Central memory CD8-positive, alpha-beta T cell (primary cell): Measurements from ENCODE around the gene GRPEL1.

Experiments
- ATAC-seq: fragments of 150-1000 bp; cut with Tn5 transposase; replicated peaks from 2 replicates; pipeline ENCODE4 v1.10.0; 2022; ENCODE audit warnings: mild to moderate bottlenecking, moderate FRiP score, moderate number of reproducible peaks; ENCODE audit not compliant: poor library complexity, severe bottlenecking; ENCODE audit errors: extremely low read depth
- DNase-seq, 2 donors: peaks; one replicate each; pipeline ENCODE4 v3.0.0; 2021; ENCODE audit warnings: low spot score in 2 of 2
- H3K27ac Mint-ChIP-seq: one replicate; pipeline ENCODE4 v1.8.0; 2022; ENCODE audit warnings: low read depth, mild to moderate bottlenecking, moderate library complexity, mixed read lengths
- H3K27me3 Mint-ChIP-seq: one replicate; pipeline ENCODE4 v1.8.0; 2022; ENCODE audit warnings: mixed read lengths
- H3K36me3 Mint-ChIP-seq: one replicate; pipeline ENCODE4 v1.8.0; 2022; ENCODE audit warnings: mild to moderate bottlenecking, moderate library complexity, mixed read lengths; ENCODE audit not compliant: insufficient read depth
- H3K4me1 Mint-ChIP-seq: one replicate; pipeline ENCODE4 v1.8.0; 2022; ENCODE audit warnings: mixed read lengths
- H3K4me3 Mint-ChIP-seq: one replicate; pipeline ENCODE4 v1.8.0; 2022; ENCODE audit warnings: mild to moderate bottlenecking, moderate library complexity, mixed read lengths
- H3K9me3 Mint-ChIP-seq: one replicate; pipeline ENCODE4 v1.8.0; 2022; ENCODE audit warnings: mixed read lengths

GRPEL1 gene

GRCh38 chr4:7068279-7068842 lies 497 bp upstream of the GRPEL1 start:
- no peak for ATAC-seq
- H3K9me3 Mint-ChIP-seq, result no peaks in the 10 kb centered on the region
- H3K27ac Mint-ChIP-seq, result peak overlapping the region; percentile 89
- peak overlapping the region; percentile 85 for H3K4me3 Mint-ChIP-seq
- H3K27me3 Mint-ChIP-seq, result no peaks in the 10 kb centered on the region
- peaks cover 40% of the 10 kb centered on the region for H3K4me1 Mint-ChIP-seq
- DNase-seq, result no peak
- peaks cover 26% of the 10 kb centered on the region for H3K36me3 Mint-ChIP-seq

- Mint-ChIP-seq H3K36me3 (peaks cover 35% of the 10 kb centered on the region), H3K4me3 (peak overlapping the region; percentile 85), H3K27me3 (no peaks in the 10 kb centered on the region), H3K4me1 (peaks cover 40% of the 10 kb centered on the region), H3K9me3 (no peaks in the 10 kb centered on the region), H3K27ac (peak overlapping the region; percentile 89)
- DNase-seq (no peak), ATAC-seq (no peak)
Measured at GRCh38 chr4:7067126-7067451, 775 bp downstream of the GRPEL1 start.

DNA sequence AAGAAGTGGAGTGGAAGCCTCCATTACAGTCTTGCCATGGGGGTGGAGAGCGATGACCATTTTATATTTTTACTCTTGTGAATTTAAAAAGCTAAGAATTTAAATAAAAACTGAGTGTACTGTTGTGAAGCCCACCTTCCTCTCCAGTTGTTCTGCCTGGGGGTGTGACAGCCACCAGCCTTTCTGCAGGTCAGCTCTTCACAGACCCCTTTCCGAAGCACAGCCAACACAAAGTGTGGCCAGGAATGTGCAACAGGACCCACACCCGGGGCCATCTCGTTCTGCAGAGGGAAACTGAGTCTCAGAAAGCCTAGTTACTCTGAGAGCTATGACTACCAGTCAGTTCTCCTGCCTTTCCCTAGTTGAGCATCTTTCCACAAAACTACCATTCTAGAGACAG lies 1.4 kb downstream of the GRPEL1 start:
- no peak for ATAC-seq
- H3K4me1 Mint-ChIP-seq, result peaks cover 40% of the 10 kb centered on the region
- H3K27ac Mint-ChIP-seq, result no peak overlapping the region
- H3K27me3 Mint-ChIP-seq, result no peaks in the 10 kb centered on the region
- peaks cover 40% of the 10 kb centered on the region for H3K36me3 Mint-ChIP-seq
- H3K9me3 Mint-ChIP-seq, result no peaks in the 10 kb centered on the region
- no peak for DNase-seq
- peak overlapping the region; percentile 85 for H3K4me3 Mint-ChIP-seq

- H3K27ac Mint-ChIP-seq, result no peak overlapping the region
- no peak for ATAC-seq
- no peak for DNase-seq
- H3K4me1 Mint-ChIP-seq, result peaks cover 39% of the 10 kb centered on the region
- H3K9me3 Mint-ChIP-seq, result no peaks in the 10 kb centered on the region
- H3K4me3 Mint-ChIP-seq, result peak overlapping the region; percentile 85
- no peaks in the 10 kb centered on the region for H3K27me3 Mint-ChIP-seq
- peaks cover 45% of the 10 kb centered on the region for H3K36me3 Mint-ChIP-seq
Measured at GRCh38 chr4:7066006-7066405, 1.9 kb downstream of the GRPEL1 start.

GRCh38 chr4:7063362-7063761 lies 4.5 kb downstream of the GRPEL1 start:
- peaks cover 29% of the 10 kb centered on the region for H3K4me1 Mint-ChIP-seq
- no peak overlapping the region for H3K27ac Mint-ChIP-seq
- ATAC-seq (no peak), DNase-seq (no peak)
- H3K4me3 Mint-ChIP-seq, result no peak overlapping the region
- no peaks in the 10 kb centered on the region for H3K27me3 Mint-ChIP-seq
- H3K36me3 Mint-ChIP-seq, result peaks cover 64% of the 10 kb centered on the region
- H3K9me3 Mint-ChIP-seq, result no peaks in the 10 kb centered on the region

GRCh38 chr4:7062816-7063215 lies 5.0 kb downstream of the GRPEL1 start:
- ATAC-seq, result no peak
- peaks cover 23% of the 10 kb centered on the region for H3K4me1 Mint-ChIP-seq
- no peak overlapping the region for H3K4me3 Mint-ChIP-seq
- DNase-seq, result no peak
- no peaks in the 10 kb centered on the region for H3K9me3 Mint-ChIP-seq
- no peak overlapping the region for H3K27ac Mint-ChIP-seq
- peaks cover 63% of the 10 kb centered on the region for H3K36me3 Mint-ChIP-seq
- no peaks in the 10 kb centered on the region for H3K27me3 Mint-ChIP-seq

DNA sequence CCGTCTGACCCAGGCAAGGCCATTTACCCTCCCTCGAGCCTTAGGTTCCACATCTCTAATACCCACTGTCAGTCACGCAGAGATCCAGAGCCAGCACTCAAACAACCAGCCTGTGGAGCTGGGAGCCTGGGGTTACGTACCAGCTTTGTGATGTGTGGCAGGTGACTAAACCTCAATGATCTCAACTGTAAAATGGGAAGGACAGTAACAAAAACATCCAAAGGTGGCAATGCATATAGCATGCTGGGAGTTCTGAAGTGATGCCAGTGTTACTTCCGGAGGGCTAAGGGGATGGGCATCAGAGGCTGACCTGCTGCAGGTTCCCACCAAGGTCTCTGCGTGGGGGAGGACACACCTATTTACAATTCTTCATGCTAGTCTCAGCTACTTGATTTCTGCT lies 6.0 kb downstream of the GRPEL1 start:
- ATAC-seq (no peak), DNase-seq (no peak)
- H3K4me3 Mint-ChIP-seq, result no peak overlapping the region
- H3K36me3 Mint-ChIP-seq, result peaks cover 64% of the 10 kb centered on the region
- no peaks in the 10 kb centered on the region for H3K27me3 Mint-ChIP-seq
- H3K27ac Mint-ChIP-seq, result no peak overlapping the region
- H3K9me3 Mint-ChIP-seq, result no peaks in the 10 kb centered on the region
- peaks cover 15% of the 10 kb centered on the region for H3K4me1 Mint-ChIP-seq

DNA sequence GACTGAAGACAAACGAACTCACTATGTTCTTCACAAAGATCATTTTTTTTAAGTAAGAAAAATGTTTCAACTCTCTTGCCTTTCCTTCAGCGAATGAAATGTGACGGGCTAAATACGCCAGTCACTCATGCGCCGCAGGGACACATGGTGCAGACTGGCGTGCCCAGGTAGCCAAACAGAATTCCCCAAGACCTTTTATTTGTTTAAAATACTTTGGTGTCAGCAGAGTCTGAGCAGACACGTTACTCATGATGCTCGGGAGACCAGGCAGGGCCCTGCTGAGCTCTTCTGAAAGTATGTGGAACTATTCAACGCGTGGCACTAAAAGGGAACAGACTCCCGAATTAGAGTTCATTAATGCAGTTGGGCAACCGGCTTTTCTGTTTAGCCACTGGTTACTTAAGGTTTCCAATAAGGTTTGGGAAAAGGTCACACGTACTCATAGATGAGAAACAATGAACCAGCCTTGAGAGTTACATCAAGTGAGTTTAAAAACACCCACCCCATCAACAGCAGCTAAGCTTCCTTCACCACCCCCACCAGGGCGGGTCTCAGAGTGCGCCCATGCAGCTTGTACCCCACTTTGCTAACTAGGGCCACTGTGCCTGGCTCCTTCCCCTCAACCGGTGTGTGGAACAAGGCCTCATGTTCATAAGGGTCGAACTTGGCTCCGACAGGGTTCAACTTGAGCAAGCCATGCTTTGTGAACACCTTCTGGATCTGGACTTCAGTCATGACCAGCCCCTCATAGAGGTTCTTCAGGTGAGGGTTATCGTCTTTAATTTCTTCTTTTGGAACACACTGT lies 7.3 kb downstream of the GRPEL1 start:
- Mint-ChIP-seq H3K36me3 (peaks cover 68% of the 10 kb centered on the region), H3K9me3 (no peaks in the 10 kb centered on the region), H3K27me3 (no peaks in the 10 kb centered on the region), H3K4me1 (peaks cover 9% of the 10 kb centered on the region), H3K4me3 (no peak overlapping the region), H3K27ac (no peak overlapping the region)
- ATAC-seq (no peak), DNase-seq (no peak)

GRCh38 chr4:7059662-7060061 lies 8.2 kb downstream of the GRPEL1 start:
- H3K27ac Mint-ChIP-seq, result no peak overlapping the region
- H3K4me3 Mint-ChIP-seq, result no peak overlapping the region
- no peaks in the 10 kb centered on the region for H3K27me3 Mint-ChIP-seq
- peaks cover 5% of the 10 kb centered on the region for H3K4me1 Mint-ChIP-seq
- ATAC-seq (no peak), DNase-seq (no peak)
- no peaks in the 10 kb centered on the region for H3K9me3 Mint-ChIP-seq
- peaks cover 60% of the 10 kb centered on the region for H3K36me3 Mint-ChIP-seq

- Mint-ChIP-seq H3K4me1 (peaks cover under 1% of the 10 kb centered on the region), H3K9me3 (no peaks in the 10 kb centered on the region), H3K27ac (no peak overlapping the region), H3K4me3 (no peak overlapping the region), H3K36me3 (peaks cover 65% of the 10 kb centered on the region), H3K27me3 (no peaks in the 10 kb centered on the region)
- no peak for ATAC-seq
- no peak for DNase-seq
Measured at GRCh38 chr4:7058792-7059191, 9.1 kb downstream of the GRPEL1 start.

- DNase-seq (no peak), ATAC-seq (no peak)
- no peak overlapping the region for H3K27ac Mint-ChIP-seq
- peaks cover 8% of the 10 kb centered on the region for H3K4me1 Mint-ChIP-seq
- H3K9me3 Mint-ChIP-seq, result no peaks in the 10 kb centered on the region
- H3K36me3 Mint-ChIP-seq, result peaks cover 43% of the 10 kb centered on the region
- no peaks in the 10 kb centered on the region for H3K27me3 Mint-ChIP-seq
- H3K4me3 Mint-ChIP-seq, result no peak overlapping the region
Measured at GRCh38 chr4:7055990-7056325, 11.9 kb downstream of the GRPEL1 start.

GRCh38 chr4:7055111-7055989 lies 12.5 kb downstream of the GRPEL1 start:
- no peak overlapping the region for H3K4me3 Mint-ChIP-seq
- ATAC-seq (no peak), DNase-seq (no peak)
- H3K36me3 Mint-ChIP-seq, result peaks cover 37% of the 10 kb centered on the region
- no peak overlapping the region for H3K27ac Mint-ChIP-seq
- H3K27me3 Mint-ChIP-seq, result no peaks in the 10 kb centered on the region
- no peaks in the 10 kb centered on the region for H3K9me3 Mint-ChIP-seq
- H3K4me1 Mint-ChIP-seq, result peaks cover 8% of the 10 kb centered on the region
